Hepatocyte (in vitro differentiated cells): Measurements from ENCODE around the gene DMRT1.

Experiments
- EZH2 ChIP-seq: fragments of 200-600 bp; sonication (generic); IDR thresholded peaks from 2 replicates; pipeline ENCODE4 v1.6.1; 2016; ENCODE audit warnings: antibody characterized with exemption, mild to moderate bottlenecking, borderline replicate concordance
- EZH2phosphoT487 ChIP-seq: fragments of 200-600 bp; sonication (generic); IDR thresholded peaks from one replicate; pipeline ENCODE4 v1.6.1; 2018; ENCODE audit warnings: antibody characterized with exemption, mild to moderate bottlenecking, low read depth, moderate library complexity; ENCODE audit not compliant: unreplicated experiment, severe bottlenecking
- TF ChIP-seq, protein P1 (sequence below): fragments of 200-600 bp; sonication (generic); IDR thresholded peaks from 2 replicates; pipeline ENCODE4 v1.5.1; 2016; ENCODE audit warnings: antibody characterized with exemption, mild to moderate bottlenecking; ENCODE audit not compliant: poor library complexity

DNA sequence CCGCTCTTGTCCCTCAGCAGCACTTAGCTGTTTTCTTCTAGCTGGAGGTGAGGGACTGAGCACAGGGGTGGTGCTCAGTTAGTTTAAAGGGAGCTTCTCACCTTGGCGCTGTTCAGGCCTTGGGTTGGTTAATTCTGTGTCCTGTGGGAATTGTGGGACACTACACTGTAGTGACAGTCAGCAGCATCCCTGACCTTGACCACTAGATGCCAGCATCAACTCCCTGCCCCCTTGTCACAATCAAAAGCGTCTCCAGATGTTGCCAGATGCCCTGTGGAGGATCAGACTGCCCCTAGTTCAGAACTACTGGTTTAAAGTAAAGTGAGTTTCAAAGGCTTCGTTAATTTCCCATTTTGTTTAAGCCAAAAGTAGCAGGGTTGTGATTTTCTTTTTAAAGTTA, 69.5 kb downstream of the DMRT1 start:
- TF ChIP-seq, protein P1, sequence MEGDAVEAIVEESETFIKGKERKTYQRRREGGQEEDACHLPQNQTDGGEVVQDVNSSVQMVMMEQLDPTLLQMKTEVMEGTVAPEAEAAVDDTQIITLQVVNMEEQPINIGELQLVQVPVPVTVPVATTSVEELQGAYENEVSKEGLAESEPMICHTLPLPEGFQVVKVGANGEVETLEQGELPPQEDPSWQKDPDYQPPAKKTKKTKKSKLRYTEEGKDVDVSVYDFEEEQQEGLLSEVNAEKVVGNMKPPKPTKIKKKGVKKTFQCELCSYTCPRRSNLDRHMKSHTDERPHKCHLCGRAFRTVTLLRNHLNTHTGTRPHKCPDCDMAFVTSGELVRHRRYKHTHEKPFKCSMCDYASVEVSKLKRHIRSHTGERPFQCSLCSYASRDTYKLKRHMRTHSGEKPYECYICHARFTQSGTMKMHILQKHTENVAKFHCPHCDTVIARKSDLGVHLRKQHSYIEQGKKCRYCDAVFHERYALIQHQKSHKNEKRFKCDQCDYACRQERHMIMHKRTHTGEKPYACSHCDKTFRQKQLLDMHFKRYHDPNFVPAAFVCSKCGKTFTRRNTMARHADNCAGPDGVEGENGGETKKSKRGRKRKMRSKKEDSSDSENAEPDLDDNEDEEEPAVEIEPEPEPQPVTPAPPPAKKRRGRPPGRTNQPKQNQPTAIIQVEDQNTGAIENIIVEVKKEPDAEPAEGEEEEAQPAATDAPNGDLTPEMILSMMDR = no peak
- TF ChIP-seq EZH2phosphoT487 = no peak
- TF ChIP-seq EZH2 = no peak
